Regular cardiac myocyte (primary cell): Measurements from ENCODE around the gene MAP9. TPM values are rescaled to one million over a fixed set of nuclear protein-coding genes. Genes with fewer than 3 reads are reported as not detected.

ENCODE experiments used
- total RNA-seq: library from RNA; depleted of rRNA; stranded (reverse); fragments of >200 nt; gene quantifications from 2 replicates; pipeline ENCODE4 v1.2.3, GENCODE V29; 2014

Gene MAP9
- 13.6 and 19.2 TPM in 2 replicates for total RNA-seq

DNA sequence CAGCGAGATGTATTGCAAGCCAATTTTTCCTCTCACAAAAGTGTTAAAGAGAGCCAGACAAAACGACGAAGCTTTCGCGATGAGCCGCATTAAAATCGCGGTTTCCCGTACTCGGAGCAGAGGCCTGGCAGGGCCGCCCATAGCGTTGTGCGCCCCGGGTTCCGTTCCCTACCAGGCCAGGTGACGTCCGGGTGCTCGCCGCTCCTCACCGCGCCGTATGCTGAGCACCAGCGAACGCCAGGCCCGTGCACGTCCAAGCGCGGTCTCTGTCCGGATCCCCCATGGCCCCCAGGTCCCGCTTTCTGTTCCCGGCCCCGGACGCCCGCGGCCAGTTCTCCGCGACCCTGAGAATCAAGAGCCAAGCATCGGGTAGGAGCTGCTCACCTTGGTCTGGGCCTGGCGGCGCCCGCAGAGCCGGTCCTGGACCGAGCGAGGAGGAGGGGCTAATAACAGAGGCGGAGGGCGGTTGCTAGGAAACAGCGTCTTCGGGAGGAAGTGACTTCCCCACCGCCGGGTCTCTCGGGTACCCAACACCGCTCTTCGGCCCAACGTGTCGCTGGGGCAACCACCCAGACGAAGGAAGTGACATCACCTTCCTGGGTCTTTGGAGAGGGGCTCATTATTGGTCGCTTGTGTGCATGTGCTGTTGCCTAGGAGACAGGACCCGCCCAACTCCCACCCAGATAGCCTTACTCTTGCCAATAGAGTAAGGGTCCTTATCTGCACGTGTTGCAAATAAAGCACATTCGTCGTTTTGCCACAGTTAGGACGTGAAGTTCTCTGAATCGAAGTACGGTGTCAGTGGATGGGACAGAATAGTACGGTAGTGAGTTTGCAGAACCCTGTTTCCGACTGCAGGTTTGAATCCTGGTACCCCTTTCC is at the start of gene MAP9:
Gene MAP9, minus strand, starts transcription at position 579 of the 882 bp plus-strand sequence. CDS start 1,115 bp downstream, outside the sequence.

Other genes starting within 250 kb of the MAP9 start
- under 0.01 TPM in 1 of 2 replicates, not detected in the other for gene NPY2R, start 168.3 kb downstream of the MAP9 start, total RNA-seq